ENCODE data around the gene SPEF2. TPM values are rescaled to one million over a fixed set of nuclear protein-coding genes. Genes with fewer than 3 reads are reported as not detected.

The SPEF2 gene
- total RNA-seq, 1 donor from 2014 or later = 2.7 TPM

DNA sequence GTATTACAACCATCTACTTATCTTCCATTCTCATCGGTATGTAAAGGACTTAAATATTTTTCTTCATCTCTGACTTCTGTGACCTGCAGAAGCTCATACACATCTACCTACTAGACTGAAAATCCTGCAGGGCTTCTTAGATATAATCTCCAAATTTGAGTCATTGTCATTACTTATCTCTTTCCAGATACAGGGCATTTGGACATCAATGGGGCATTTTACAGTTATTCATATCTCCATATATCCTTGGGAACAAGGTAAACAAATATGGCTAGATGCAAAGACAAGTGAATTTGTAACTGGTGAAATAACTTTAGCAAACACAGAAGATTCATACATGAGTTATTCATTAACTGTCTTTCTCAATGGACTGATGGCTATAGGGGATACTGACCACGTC is 201.4 kb downstream of the SPEF2 start:
- Histone ChIP-seq H3K9me3 (replicated peaks) (no peaks in the 10 kb centered on the region), H3K27me3 (ENCODE audit: low read depth) (peaks cover 11% of the 10 kb centered on the region), H3K27ac (replicated peaks) (no peak overlapping the region), H3K36me3 (no peaks in the 10 kb centered on the region), H3K4me3 (no peak overlapping the region), H3K4me1 (no peaks in the 10 kb centered on the region)
- intact Hi-C loops (cut with micrococcal nuclease) = no loop called here
- DNase-seq = no peak
- TF ChIP-seq, protein P1, sequence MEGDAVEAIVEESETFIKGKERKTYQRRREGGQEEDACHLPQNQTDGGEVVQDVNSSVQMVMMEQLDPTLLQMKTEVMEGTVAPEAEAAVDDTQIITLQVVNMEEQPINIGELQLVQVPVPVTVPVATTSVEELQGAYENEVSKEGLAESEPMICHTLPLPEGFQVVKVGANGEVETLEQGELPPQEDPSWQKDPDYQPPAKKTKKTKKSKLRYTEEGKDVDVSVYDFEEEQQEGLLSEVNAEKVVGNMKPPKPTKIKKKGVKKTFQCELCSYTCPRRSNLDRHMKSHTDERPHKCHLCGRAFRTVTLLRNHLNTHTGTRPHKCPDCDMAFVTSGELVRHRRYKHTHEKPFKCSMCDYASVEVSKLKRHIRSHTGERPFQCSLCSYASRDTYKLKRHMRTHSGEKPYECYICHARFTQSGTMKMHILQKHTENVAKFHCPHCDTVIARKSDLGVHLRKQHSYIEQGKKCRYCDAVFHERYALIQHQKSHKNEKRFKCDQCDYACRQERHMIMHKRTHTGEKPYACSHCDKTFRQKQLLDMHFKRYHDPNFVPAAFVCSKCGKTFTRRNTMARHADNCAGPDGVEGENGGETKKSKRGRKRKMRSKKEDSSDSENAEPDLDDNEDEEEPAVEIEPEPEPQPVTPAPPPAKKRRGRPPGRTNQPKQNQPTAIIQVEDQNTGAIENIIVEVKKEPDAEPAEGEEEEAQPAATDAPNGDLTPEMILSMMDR (IDR thresholded peaks at IDR 0.05; ENCODE audit: borderline replicate concordance) = no peak

DNA sequence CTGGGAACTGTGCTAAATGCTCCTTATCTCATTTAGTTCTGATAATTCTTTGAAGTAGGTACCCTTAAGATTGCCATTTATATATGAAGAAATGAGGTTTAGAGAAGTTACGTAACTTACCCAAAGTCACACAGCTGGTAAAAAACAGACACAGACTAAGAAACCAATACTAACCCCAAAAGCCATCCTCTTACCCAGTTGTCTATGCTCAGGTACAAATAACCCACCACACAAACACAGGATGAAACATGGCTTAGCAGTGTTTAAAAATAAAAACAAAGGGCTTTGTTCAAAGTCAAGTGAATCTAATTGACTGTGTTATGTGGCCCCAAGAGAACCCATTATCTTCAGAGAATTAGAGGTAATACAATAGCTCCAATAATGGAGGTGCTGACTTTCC is 202.0 kb downstream of the SPEF2 start:
- Histone ChIP-seq H3K9me3 (replicated peaks) (no peaks in the 10 kb centered on the region), H3K36me3 (no peaks in the 10 kb centered on the region), H3K27me3 (ENCODE audit: low read depth) (peaks cover 11% of the 10 kb centered on the region), H3K4me3 (no peak overlapping the region), H3K4me1 (no peaks in the 10 kb centered on the region), H3K27ac (replicated peaks) (no peak overlapping the region)
- intact Hi-C loops (cut with micrococcal nuclease) = no loop called here
- no peak for DNase-seq
- TF ChIP-seq, protein P1 (IDR thresholded peaks at IDR 0.05; ENCODE audit: borderline replicate concordance) = no peak

DNA sequence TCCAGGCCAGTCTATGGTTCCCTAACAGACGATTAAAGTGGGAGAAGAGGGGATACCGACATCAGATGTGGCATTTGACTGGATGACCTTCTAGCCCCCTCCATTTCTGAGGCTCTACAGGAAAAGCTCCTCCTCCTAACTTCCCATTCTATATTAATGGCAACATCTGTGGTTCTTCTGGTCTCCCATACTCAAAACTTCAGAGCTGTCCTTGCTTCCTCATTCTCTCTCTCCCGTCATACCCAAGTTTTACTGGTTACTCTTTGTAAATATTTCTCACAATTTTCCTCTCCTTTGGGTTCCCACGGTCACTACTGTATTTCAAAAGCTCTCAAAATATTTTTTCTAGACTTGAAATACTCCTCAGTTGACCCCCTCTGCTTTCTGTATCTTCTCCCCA is 203.1 kb downstream of the SPEF2 start:
- peaks cover 21% of the 10 kb centered on the region for H3K27me3 ChIP-seq (ENCODE audit: low read depth)
- no peaks in the 10 kb centered on the region for H3K4me1 ChIP-seq
- TF ChIP-seq, protein P1 (IDR thresholded peaks at IDR 0.05; ENCODE audit: borderline replicate concordance) = no peak
- intact Hi-C loops (cut with micrococcal nuclease) = no loop called here
- H3K36me3 ChIP-seq = no peaks in the 10 kb centered on the region
- no peak for DNase-seq
- H3K27ac ChIP-seq (replicated peaks) = no peak overlapping the region
- H3K4me3 ChIP-seq = no peak overlapping the region
- H3K9me3 ChIP-seq (replicated peaks) = no peaks in the 10 kb centered on the region

DNA sequence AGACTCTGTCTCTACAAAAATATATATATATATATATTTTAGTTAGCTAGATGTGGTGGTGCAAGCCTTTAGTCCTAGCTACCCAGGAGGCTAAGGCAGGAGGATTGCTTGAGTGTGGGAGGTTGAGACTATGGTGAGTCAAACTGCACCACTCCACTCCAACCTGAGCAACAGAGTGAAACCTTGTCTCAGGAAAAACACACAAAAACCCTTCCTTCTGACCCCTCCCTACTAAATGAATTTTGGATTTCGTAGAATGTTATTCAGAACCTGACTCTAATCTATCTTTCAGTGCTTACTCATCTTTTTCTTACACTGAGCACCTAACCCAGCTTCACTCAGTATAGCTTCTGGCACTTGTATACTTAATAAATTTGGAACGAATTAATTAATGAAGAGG is 203.8 kb downstream of the SPEF2 start:
- no peak for DNase-seq
- H3K9me3 ChIP-seq (replicated peaks) = no peaks in the 10 kb centered on the region
- H3K4me3 ChIP-seq = no peak overlapping the region
- H3K4me1 ChIP-seq = no peaks in the 10 kb centered on the region
- intact Hi-C loops (cut with micrococcal nuclease) = no loop called here
- no peak overlapping the region for H3K27ac ChIP-seq (replicated peaks)
- peaks cover 21% of the 10 kb centered on the region for H3K27me3 ChIP-seq (ENCODE audit: low read depth)
- H3K36me3 ChIP-seq = no peaks in the 10 kb centered on the region
- TF ChIP-seq, protein P1 (IDR thresholded peaks at IDR 0.05; ENCODE audit: borderline replicate concordance) = no peak

DNA sequence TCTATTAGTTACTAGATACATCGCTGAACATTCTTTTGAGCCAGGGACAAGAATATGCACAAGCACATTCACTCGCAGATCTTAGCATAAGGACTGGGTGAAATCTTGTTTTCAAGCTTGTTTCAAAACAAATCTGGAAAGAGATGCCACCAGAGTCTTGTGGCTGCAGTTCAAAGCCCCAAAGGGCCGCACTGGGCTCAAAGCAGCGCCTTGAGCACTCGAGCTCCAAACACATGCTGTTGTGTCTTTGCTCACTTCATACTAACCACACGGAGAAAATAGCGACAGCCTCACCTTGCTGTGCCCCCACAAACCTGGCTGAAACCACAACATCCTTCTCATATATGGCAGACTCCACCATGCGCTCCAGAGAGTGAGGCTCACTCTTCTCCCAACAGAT is 204.8 kb downstream of the SPEF2 start:
- TF ChIP-seq, protein P1 (IDR thresholded peaks at IDR 0.05; ENCODE audit: borderline replicate concordance) = no peak
- no peaks in the 10 kb centered on the region for H3K36me3 ChIP-seq
- no peaks in the 10 kb centered on the region for H3K4me1 ChIP-seq
- H3K4me3 ChIP-seq = no peak overlapping the region
- intact Hi-C loops (cut with micrococcal nuclease) = no loop called here
- no peaks in the 10 kb centered on the region for H3K9me3 ChIP-seq (replicated peaks)
- no peak overlapping the region for H3K27ac ChIP-seq (replicated peaks)
- DNase-seq = no peak
- peaks cover 21% of the 10 kb centered on the region for H3K27me3 ChIP-seq (ENCODE audit: low read depth)
